ENCODE data around the gene RFNG. TPM values are rescaled to one million over a fixed set of nuclear protein-coding genes. Genes with fewer than 3 reads are reported as not detected.
"Not testable (repeated sequence)": the region's sequence is repeated elsewhere in the genome, so short reads cannot be mapped to it uniquely, and the experiment has no call there.

RFNG gene
- total and polyA plus RNA-seq, 4 donors, result 29.1 to 38.2 (median 36.1) TPM

DNA sequence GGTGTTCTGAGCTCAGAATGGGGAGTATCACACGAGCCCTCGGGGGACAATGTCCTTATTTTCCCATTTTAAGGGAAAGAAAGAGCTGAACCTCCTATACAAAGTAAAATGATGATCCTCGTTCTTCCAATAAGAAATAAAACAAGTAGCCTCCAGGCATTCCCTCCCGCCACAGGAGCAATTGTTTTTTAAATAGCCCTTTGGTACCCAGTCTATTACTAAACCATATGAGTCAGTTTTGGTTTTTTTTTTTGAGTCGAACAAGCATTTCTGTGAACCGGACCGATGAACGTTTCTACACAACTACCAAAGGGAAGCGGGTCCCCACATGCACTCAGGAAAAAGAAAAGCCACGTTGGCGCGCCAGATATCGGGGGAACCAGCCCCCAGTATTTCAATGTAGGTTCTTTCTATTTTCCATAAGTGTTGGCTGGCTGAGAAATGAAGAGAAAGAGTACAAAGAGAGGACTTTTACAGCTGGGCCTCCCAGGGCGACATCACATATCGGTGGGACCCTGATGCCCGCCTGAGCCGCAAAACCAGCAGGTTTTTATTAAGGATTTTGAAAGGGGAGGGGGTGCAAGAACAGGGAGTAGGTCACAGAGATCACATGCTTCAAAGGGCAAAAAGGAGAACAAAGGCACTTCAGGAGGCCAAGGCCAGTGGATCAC lies 10.3 kb downstream of the RFNG start:
- H3K9ac ChIP-seq (ENCODE audit: insufficient read depth in 1 of 2, low read length in 2 of 2), result no peak overlapping the region
- 80 to 85% methylated on average over 17 of the region's 17 CpGs for WGBS, 2 donors
- no peaks in the 10 kb centered on the region for H3K36me3 ChIP-seq (ENCODE audit: control insufficient read depth in 4 of 4, insufficient read depth in 4 of 4, low read length in 4 of 4)
- H3K9me3 ChIP-seq (ENCODE audit: control insufficient read depth in 4 of 4, insufficient read depth in 3 of 4, low read length in 3 of 4), result no peaks in the 10 kb centered on the region
- DNase-seq, result no peak
- no peak for ATAC-seq (ENCODE audit: insufficient read depth, low FRiP score)
- peaks cover 0 to 12% (median 5%) of the 10 kb centered on the region in 5 donors for H3K4me1 ChIP-seq (ENCODE audit: control insufficient read depth in 5 of 5, insufficient read depth in 5 of 5, low read length in 5 of 5)
- no peak overlapping the region for H3K27ac ChIP-seq (ENCODE audit: low read depth in 1 of 2, low read length in 1 of 2)
- TF ChIP-seq, protein P1, sequence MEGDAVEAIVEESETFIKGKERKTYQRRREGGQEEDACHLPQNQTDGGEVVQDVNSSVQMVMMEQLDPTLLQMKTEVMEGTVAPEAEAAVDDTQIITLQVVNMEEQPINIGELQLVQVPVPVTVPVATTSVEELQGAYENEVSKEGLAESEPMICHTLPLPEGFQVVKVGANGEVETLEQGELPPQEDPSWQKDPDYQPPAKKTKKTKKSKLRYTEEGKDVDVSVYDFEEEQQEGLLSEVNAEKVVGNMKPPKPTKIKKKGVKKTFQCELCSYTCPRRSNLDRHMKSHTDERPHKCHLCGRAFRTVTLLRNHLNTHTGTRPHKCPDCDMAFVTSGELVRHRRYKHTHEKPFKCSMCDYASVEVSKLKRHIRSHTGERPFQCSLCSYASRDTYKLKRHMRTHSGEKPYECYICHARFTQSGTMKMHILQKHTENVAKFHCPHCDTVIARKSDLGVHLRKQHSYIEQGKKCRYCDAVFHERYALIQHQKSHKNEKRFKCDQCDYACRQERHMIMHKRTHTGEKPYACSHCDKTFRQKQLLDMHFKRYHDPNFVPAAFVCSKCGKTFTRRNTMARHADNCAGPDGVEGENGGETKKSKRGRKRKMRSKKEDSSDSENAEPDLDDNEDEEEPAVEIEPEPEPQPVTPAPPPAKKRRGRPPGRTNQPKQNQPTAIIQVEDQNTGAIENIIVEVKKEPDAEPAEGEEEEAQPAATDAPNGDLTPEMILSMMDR (IDR thresholded peaks at IDR 0.05; ENCODE audit: control extremely low read depth, extremely low read depth), result no peak
- H3K4me3 ChIP-seq, result no peak overlapping the region
- no peaks in the 10 kb centered on the region for H3K27me3 ChIP-seq (ENCODE audit: control insufficient read depth in 3 of 3, insufficient read depth in 3 of 3, low read length in 2 of 3)

- no peak overlapping the region for H3K4me3 ChIP-seq
- no peak for ATAC-seq (ENCODE audit: insufficient read depth, low FRiP score)
Observed at GRCh38 chr17:82039695-82040299, 11.8 kb downstream of the RFNG start.

GRCh38 chr17:82038796-82039409 lies 12.7 kb downstream of the RFNG start:
- peaks cover 0 to 13% (median 9%) of the 10 kb centered on the region in 5 donors for H3K4me1 ChIP-seq (ENCODE audit: control insufficient read depth in 5 of 5, insufficient read depth in 5 of 5, low read length in 5 of 5)
- WGBS, 2 donors, result 83 to 84% methylated on average over 16 of the region's 16 CpGs
- not testable (repeated sequence) for H3K36me3 ChIP-seq (ENCODE audit: control insufficient read depth in 4 of 4, insufficient read depth in 4 of 4, low read length in 4 of 4); H3K9me3 ChIP-seq (ENCODE audit: control insufficient read depth in 4 of 4, insufficient read depth in 3 of 4, low read length in 3 of 4); H3K27ac ChIP-seq (ENCODE audit: low read depth in 1 of 2, low read length in 1 of 2); H3K27me3 ChIP-seq (ENCODE audit: control insufficient read depth in 3 of 3, insufficient read depth in 3 of 3, low read length in 2 of 3); H3K9ac ChIP-seq (ENCODE audit: insufficient read depth in 1 of 2, low read length in 2 of 2); ATAC-seq (ENCODE audit: insufficient read depth, low FRiP score); DNase-seq; H3K4me3 ChIP-seq

More at GRCh38 chr17:82039695-82040299, 11.8 kb downstream of the RFNG start:
- Histone ChIP-seq H3K36me3 (ENCODE audit: control insufficient read depth in 4 of 4, insufficient read depth in 4 of 4, low read length in 4 of 4) (peaks cover 0 to 3% (median 0%) of the 10 kb centered on the region in 4 donors), H3K27ac (ENCODE audit: low read depth in 1 of 2, low read length in 1 of 2) (no peak overlapping the region), H3K27me3 (ENCODE audit: control insufficient read depth in 3 of 3, insufficient read depth in 3 of 3, low read length in 2 of 3) (no peaks in the 10 kb centered on the region), H3K4me1 (ENCODE audit: control insufficient read depth in 5 of 5, insufficient read depth in 5 of 5, low read length in 5 of 5) (peaks cover 0 to 13% (median 9%) of the 10 kb centered on the region in 5 donors), H3K9ac (ENCODE audit: insufficient read depth in 1 of 2, low read length in 2 of 2) (no peak overlapping the region), H3K9me3 (ENCODE audit: control insufficient read depth in 4 of 4, insufficient read depth in 3 of 4, low read length in 3 of 4) (no peaks in the 10 kb centered on the region)
- WGBS, 2 donors, result 96 to 98% methylated on average over 8 of the region's 8 CpGs
- TF ChIP-seq, protein P1 (IDR thresholded peaks at IDR 0.05; ENCODE audit: control extremely low read depth, extremely low read depth), result no peak
- no peak for DNase-seq

- Histone ChIP-seq H3K36me3 (ENCODE audit: control insufficient read depth in 4 of 4, insufficient read depth in 4 of 4, low read length in 4 of 4) (peaks cover 0 to 4% (median 0%) of the 10 kb centered on the region in 4 donors), H3K27me3 (ENCODE audit: control insufficient read depth in 3 of 3, insufficient read depth in 3 of 3, low read length in 2 of 3) (no peaks in the 10 kb centered on the region), H3K9ac (ENCODE audit: insufficient read depth in 1 of 2, low read length in 2 of 2) (no peak overlapping the region), H3K4me3 (no peak overlapping the region), H3K4me1 (ENCODE audit: control insufficient read depth in 5 of 5, insufficient read depth in 5 of 5, low read length in 5 of 5) (peaks cover 0 to 13% (median 9%) of the 10 kb centered on the region in 5 donors), H3K27ac (ENCODE audit: low read depth in 1 of 2, low read length in 1 of 2) (peak overlapping the region; percentile 72 to 97), H3K9me3 (ENCODE audit: control insufficient read depth in 4 of 4, insufficient read depth in 3 of 4, low read length in 3 of 4) (no peaks in the 10 kb centered on the region)
- TF ChIP-seq, protein P1 (IDR thresholded peaks at IDR 0.05; ENCODE audit: control extremely low read depth, extremely low read depth), result no peak
- 4 to 6% methylated on average over 10 of the region's 10 CpGs for WGBS, 2 donors
- DNase-seq (no peak), ATAC-seq (ENCODE audit: insufficient read depth, low FRiP score) (no peak)
Observed at GRCh38 chr17:82037889-82038195, 13.8 kb downstream of the RFNG start.

Data from lung (tissue), 12 donors.